ENCODE data around the gene LARGE1.
A peak's percentile ranks its signal among the peaks of the same experiment; 100 is the strongest.

LARGE1 gene

GRCh38 chr22:33720166-33720878 is 200.0 kb downstream of the LARGE1 start:
- no peak for DNase-seq (ENCODE audit: low spot score)

- no peak for DNase-seq (ENCODE audit: low spot score)
Measured at GRCh38 chr22:33717694-33718396, 202.4 kb downstream of the LARGE1 start.

DNA sequence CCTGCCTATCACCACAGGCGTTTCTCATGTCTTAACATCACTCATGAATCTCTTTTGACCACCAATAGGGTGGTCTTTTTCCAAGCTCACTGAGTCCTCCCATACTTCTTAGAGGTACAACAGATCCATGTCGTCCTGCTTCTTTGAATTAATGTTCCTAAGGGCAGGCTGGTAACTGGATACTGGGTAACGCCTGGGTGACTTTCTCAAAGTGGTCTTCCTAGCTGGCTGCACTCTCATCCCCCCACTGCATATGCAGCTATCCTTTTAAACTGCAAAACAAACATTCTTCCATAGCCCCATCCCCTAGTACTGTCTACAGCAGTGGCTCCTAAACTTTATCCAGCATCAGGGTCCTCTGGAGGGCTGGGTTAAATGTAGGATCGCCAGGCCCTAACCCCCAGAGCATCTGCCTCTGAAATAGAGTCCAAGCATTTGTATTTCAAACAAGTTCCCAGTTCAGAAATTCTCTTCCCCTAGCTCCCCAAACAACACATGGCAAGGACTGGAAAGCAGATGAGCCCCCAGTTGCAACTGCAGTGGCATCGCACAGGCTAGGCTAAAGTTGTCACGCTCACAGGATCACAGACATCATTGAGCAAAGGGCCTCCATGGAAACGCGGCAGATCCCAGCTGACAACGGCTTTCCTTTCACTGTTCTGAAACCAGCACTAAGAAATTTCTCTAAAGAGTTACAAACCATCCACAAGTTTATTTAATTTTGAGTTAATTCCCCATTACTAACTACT is 204.9 kb downstream of the LARGE1 start:
- DNase-seq (ENCODE audit: low spot score) = no peak

DNA sequence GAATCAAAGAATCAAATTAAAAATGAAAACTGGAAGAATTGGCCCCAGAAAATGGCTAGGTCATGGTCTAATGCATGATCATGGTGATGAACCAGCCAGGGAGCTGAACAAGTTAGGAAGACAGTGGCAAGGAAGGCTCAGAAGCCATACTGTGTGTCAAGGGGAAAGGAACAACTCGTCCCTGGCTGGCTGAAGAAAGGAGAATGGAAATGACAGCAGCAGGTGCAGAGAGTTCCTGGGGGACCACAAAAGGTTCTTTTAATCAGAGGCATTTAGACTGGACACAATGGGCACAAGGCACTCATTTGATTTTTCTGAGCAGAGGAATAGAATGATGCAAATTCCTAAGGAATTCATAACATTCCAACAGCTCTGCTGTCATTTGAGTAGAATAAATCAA is 209.9 kb downstream of the LARGE1 start:
- DNase-seq (ENCODE audit: low spot score) = no peak

- DNase-seq (ENCODE audit: low spot score) = no peak
Measured at GRCh38 chr22:33707581-33707980, 212.7 kb downstream of the LARGE1 start.

DNA sequence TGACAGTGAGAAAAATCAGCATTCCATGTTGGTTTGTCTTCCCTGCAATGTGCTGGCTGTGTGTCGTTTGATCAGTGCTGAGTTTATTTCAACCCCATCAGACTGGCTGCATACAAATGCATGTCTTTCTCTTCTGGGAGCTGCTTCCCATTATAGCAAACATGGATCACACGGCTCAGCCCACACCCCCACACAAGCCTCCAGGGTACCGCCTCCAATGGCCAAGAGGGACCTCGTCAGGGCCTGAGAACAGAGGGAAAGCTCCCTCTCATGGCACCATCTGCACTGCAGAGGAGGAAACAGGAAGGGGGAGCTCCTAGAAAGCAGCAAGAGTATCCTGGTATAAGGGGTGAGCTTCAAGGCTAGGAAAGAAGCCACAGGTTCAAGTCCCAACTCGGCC is 214.2 kb downstream of the LARGE1 start:
- no peak for DNase-seq (ENCODE audit: low spot score)

DNA sequence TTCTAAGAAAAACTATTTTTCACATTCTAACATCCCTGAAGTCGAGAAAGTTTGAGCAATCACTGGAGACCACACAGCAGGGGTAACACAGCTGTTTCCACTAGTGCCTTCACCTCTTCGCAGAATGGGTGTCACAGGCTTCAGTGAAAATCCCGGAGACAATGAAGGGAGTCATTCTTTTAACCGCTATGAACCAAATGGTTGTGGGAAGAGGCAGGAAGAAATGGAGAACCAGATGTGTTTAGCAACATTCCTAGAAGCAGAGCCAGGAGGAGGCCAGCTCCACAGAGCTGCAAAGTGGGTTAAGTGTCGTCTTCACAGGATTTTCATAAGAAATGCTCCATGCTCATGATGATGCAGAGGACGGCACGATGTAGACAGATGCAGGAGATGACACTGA is 221.1 kb downstream of the LARGE1 start:
- DNase-seq (ENCODE audit: low spot score) = no peak

- DNase-seq (ENCODE audit: low spot score) = no peak
Measured at GRCh38 chr22:33697640-33698039, 222.6 kb downstream of the LARGE1 start.

GRCh38 chr22:33691057-33691630 is 229.1 kb downstream of the LARGE1 start:
- no peak for DNase-seq (ENCODE audit: low spot score)

DNA sequence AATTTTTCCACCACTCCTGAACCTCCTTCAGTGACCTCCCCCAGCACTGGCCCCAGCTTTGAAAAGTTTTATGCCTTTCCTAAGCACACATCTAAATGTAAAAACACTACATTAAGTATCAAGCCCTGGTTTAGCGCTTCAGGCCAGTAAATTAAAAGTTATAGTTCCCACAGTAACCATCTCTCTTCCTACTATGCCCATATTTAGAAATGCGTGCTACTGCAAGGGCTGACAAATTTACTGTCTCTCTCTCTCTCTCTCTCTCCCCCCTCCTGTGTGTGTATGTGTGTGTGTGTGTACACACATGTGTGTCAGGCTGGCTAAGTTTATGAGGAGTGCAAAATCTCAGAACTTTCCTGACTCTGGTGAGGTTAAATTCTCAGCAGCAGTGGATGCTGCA is 231.4 kb downstream of the LARGE1 start:
- no peak for DNase-seq (ENCODE audit: low spot score)

GRCh38 chr22:33687464-33687863 is 232.8 kb downstream of the LARGE1 start:
- DNase-seq (ENCODE audit: low spot score) = no peak

GRCh38 chr22:33684087-33684486 is 236.2 kb downstream of the LARGE1 start:
- no peak for DNase-seq (ENCODE audit: low spot score)

DNA sequence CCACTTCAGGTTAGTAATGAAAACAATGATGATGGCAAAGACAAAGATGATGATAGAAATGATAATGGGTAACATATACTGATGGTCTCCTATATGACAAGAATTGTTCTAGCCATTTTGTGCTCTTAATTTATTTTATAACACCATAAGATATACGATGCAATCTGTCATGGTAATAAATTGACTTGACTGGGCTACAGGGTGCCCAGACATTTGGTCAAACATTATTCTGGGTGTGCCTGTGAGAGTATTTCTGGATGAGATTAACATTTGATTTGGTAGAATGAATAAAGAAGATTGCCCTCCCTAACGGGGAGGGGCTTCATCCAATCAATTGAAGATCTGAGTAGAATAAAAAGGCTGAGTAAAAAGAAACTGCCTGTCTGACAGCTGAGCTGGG is 237.3 kb downstream of the LARGE1 start:
- no peak for DNase-seq (ENCODE audit: low spot score)

GRCh38 chr22:33680632-33681031 is 239.6 kb downstream of the LARGE1 start:
- DNase-seq (ENCODE audit: low spot score) = no peak

DNA sequence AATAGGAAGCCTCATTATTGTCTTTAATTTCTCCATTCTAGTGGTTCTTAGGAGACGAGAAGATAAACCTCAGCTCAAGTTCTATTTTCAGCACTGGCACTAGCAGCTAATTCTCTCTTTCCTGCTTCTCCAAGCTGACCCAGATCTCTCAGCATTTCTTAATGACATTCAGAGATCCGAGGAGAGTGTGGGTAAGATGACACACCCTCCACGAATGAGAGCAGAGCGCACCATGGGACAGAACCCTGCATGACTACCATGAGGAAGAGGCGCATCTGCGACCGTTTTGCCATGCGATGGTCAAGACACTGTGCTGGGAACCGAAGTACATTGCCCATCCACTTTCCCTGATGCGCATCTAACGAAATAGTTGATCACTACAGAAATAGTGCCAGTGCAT is 241.8 kb downstream of the LARGE1 start:
- DNase-seq (ENCODE audit: low spot score) = no peak

GRCh38 chr22:33677536-33677935 is 242.7 kb downstream of the LARGE1 start:
- DNase-seq (ENCODE audit: low spot score) = no peak

DNA sequence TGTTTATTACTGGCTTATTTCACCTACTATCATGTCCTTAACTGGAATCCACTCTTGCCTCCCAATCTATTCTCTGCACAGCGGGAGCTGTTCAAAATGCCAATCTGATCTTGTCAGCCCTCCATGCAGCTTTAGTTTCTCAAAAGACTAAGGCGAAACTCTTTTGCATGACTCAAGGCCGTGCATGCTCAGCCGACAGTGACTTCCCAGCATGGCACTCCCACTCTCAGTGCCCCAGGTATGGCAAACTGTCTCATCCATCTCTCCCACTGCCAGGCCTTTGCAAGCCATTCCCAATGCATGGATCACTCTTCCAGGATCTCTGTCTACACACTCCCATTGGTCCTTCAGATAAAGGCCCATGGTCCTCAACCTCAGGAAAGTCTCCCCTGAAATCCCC is 245.9 kb downstream of the LARGE1 start:
- no peak for DNase-seq (ENCODE audit: low spot score)

DNA sequence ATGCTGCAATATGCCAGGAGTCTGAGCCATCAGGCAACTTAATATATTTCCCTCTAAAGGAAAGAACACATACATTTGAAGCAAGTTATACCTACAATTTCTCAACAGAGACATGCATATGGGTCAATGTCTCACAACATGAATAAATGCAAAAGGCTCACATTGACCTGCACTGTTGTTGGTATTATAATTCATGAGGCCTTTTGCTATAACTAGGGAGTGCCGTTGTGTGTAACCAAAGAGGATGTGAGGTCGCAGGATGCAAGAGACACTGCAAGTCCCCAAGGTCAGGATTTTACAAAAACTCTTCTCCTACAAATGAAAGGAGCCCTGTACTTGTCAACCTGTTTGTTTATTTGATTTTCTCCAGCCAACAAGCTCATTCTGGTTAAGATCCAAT is 250.5 kb downstream of the LARGE1 start:
- no peak for DNase-seq (ENCODE audit: low spot score)

DNA sequence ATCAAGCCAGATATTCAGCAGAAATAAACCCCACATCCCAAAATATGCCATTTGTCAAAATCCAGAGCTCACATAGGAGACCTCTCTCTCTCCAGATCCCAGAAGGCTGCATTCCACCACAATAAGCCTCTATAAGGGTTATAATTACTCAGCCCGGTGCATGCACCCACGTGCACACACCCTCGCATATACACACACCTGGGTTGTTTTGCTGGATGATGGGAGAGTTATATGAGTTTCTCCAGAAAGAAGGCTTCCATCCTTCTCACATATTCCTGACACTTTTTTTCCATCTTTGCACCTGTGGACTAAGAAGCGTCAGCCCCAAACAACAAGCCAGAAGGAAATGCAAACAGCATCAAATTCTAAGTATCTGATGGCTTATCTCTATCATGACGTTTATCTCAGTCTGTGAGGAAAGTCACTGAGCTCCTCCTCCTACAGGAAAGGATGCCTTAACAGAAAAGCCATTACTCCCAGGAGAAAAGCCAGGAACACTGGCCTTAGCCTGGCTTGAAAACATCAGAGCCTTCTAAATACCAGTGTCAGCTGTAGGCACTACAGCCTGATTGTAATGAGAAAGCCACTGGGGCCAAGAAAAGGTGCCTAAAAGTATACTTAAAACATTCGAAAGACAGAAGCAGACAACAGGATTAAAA is 253.2 kb downstream of the LARGE1 start:
- DNase-seq (ENCODE audit: low spot score) = no peak

DNA sequence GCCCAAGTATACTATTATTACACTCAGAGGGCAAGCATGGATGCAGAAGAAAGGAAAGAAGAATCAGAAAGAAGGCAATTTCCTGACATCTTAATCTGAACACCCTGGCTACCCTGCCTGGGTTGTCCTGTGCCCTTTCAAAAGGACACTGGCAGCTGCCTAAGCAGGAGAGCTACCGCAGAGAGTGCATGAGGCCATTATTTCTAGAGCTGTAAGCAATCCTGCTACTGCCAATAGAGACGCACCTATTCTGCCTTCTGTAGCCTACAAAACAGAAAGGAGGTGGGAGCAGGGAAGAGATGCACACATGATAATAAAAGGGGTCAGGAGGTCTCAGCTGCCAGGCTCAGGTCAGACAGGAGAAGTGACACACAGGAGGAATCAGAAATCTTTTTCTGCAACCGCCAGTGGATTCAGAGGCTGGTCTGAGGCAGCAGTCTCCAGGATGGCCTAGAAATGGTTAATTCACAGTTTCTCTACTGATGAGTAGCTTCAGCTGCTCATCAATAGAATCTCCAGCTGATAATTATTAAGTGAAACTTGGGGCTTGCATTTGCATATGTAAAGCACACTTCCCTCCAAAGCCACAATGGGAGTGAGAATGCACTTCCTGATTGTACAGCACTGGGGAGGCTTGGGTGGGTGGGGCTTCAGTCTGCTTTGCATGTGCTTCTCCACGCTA is 253.9 kb downstream of the LARGE1 start:
- DNase-seq (ENCODE audit: low spot score) = no peak

DNA sequence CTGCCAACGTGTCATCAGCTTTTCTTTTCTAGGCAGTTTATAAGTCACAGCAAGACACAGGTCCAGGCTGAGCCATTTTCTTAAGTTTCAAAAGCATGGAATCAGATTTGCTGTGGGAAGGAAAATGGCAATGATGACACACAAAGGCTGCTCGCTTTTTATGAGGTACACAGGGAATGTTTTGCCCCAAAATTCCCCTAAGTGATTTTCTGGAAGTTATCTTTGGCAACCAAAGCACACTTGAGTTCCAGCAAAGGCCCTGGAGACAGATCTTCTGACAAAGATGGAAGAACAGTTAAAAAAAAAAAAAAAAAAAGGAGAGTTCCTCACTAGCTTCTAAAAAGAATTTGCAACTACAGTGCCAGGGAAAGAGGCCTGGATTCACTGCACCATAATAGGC is 260.8 kb downstream of the LARGE1 start:
- DNase-seq (ENCODE audit: low spot score) = no peak

DNA sequence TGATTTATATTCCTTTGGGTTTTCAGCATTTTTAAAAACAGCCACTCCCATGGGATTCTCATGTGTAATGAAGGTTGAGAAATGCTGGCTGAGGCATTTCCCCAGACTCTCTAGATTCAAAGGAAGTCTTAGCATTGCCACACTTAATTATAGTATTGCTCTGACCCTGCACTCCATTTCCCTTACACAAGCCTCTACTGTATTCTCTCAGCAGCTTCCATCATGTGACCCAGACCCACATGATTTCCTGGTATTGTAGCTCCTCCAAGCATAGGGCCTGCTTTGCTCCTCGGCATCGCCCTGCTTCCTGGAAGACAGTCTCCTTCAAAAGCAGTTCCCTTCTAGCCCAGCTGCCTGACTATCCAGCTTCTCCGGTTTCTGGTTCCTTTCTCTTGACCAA is 261.5 kb downstream of the LARGE1 start:
- peak; percentile 94 for DNase-seq (ENCODE audit: low spot score)
